Right atrium auricular region (tissue), 2 donors: Measurements from ENCODE around the gene SOBP. TPM values are rescaled to one million over a fixed set of nuclear protein-coding genes. Genes with fewer than 3 reads are reported as not detected.

Source experiments
- DNase-seq: peaks from one replicate; pipeline ENCODE4 v3.0.0-alpha.2; 2019; ENCODE audit warnings: low spot score
- H3K27ac ChIP-seq, 2 donors: fragments of 200-600 bp; sonication (generic); 1 replicate in 1 of 2; 2 replicates in 1 of 2; pipeline ENCODE4 v1.5.1; 2016 to 2019
- H3K27me3 ChIP-seq, 2 donors: fragments of 200-600 bp; sonication (generic); one replicate each; pipeline versions ENCODE4 v1.5.1 to v1.6.0; 2017 to 2019
- H3K36me3 ChIP-seq: fragments of 200-600 bp; sonication (generic); one replicate; pipeline ENCODE4 v1.5.1; 2016
- H3K4me1 ChIP-seq, 2 donors: fragments of 200-600 bp; sonication (generic); one replicate each; pipeline versions ENCODE4 v1.5.1 to v1.6.0; 2017 to 2019
- H3K4me3 ChIP-seq, 2 donors: fragments of 200-600 bp; sonication (generic); 1 replicate in 1 of 2; 2 replicates in 1 of 2; pipeline ENCODE4 v1.5.1; 2017 to 2019; ENCODE audit warnings: mild to moderate bottlenecking in 1 of 2, moderate library complexity in 1 of 2
- H3K9me3 ChIP-seq, 2 donors: fragments of 200-600 bp; sonication (generic); one replicate each; pipeline ENCODE4 v1.5.1; 2019
- CTCF ChIP-seq, 2 donors: fragments of 200-600 bp; sonication (generic); IDR thresholded peaks; one replicate each; pipeline ENCODE4 v1.5.1; 2019; ENCODE audit warnings: antibody characterized with exemption in 2 of 2
- total RNA-seq, 2 donors: library from RNA; depleted of rRNA; stranded (reverse); fragments of >200 nt; gene quantifications; one replicate each; pipeline ENCODE4 v1.1.0, GENCODE V29; 2016

SOBP gene
- total RNA-seq, 2 donors from 2014 or later: 8.2 to 8.5 TPM

DNA sequence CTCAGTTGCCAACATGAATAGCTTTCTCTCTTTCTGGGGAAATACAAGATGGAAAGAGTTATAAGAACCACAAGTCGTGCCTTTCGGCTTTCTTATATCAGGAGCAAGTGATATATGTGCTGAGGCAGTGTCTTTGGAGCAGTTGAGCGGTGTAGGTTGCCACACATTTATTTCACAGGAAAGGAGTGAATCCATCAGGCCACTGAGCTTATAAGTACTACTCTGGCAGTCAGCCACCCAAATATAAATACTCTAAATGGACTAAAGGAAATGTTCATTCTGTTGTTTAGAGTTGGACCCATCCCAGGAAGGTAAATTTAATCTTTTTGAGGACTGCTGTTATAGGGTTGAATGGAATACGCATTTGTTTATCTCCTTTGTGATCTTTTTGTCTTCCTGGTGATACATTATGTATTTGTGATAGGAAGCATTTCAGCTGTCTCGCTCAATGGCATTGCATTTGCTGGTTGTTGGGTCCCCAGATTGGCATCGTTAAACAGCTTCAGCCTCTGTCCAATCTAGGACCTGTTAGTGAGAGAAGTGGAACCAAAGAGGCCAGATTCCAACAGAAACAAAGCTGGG lies 139.7 kb downstream of the SOBP start:
- Histone ChIP-seq H3K27ac (no peak overlapping the region), H3K36me3 (no peaks in the 10 kb centered on the region), H3K4me3 (no peak overlapping the region), H3K27me3 (no peaks in the 10 kb centered on the region), H3K9me3 (no peaks in the 10 kb centered on the region), H3K4me1 (peaks cover 0 to 7% of the 10 kb centered on the region in 2 donors)
- TF ChIP-seq CTCF (IDR thresholded peaks at IDR 0.05): no peak
- DNase-seq: no peak

GRCh38 chr6:107630348-107630977 lies 140.5 kb downstream of the SOBP start:
- H3K4me1 ChIP-seq: peaks cover 0 to 10% of the 10 kb centered on the region in 2 donors
- no peaks in the 10 kb centered on the region for H3K9me3 ChIP-seq
- TF ChIP-seq CTCF (IDR thresholded peaks at IDR 0.05): no peak
- no peaks in the 10 kb centered on the region for H3K27me3 ChIP-seq
- no peak overlapping the region for H3K27ac ChIP-seq
- DNase-seq: no peak
- no peak overlapping the region for H3K4me3 ChIP-seq
- peaks cover under 1% of the 10 kb centered on the region for H3K36me3 ChIP-seq

DNA sequence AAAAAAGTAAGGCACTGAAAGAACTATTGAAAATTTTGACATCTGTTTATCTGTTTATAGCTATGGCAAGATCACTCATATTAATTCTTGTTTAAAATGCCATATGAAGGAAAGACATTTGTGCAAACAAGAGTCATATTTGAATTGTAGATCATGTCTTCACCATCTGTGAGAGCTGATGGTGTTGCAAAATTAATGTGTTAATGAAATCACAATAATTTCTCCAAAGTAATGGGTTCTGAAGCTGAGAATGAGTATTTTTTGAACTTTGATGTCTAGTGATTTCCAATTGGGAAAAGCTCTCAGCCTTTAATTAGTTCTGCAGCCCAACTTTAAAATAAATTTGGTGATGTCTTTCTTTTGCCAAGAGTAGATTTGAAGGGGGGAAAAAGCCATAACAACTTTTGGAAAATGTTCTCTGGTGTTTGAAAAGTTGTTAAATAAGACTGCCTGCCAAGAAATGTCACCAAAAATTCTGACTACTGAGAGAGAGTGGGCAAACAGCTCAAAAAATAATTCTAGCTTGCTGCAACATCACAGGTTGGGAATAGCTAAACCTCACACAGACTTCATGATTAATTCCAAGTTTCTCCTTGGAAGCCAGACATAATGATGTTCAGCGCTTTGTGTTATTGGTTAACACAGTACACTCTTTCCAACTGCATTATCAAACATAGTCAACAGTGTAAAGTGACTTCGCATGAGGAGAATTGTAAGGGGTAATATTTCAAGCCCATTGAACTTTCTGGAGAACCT lies 142.6 kb downstream of the SOBP start:
- Histone ChIP-seq H3K27ac (no peak overlapping the region), H3K36me3 (peaks cover 3% of the 10 kb centered on the region), H3K4me3 (no peak overlapping the region), H3K4me1 (peaks cover 0 to 10% of the 10 kb centered on the region in 2 donors), H3K27me3 (no peaks in the 10 kb centered on the region), H3K9me3 (no peaks in the 10 kb centered on the region)
- no peak for DNase-seq
- TF ChIP-seq CTCF (IDR thresholded peaks at IDR 0.05): no peak

DNA sequence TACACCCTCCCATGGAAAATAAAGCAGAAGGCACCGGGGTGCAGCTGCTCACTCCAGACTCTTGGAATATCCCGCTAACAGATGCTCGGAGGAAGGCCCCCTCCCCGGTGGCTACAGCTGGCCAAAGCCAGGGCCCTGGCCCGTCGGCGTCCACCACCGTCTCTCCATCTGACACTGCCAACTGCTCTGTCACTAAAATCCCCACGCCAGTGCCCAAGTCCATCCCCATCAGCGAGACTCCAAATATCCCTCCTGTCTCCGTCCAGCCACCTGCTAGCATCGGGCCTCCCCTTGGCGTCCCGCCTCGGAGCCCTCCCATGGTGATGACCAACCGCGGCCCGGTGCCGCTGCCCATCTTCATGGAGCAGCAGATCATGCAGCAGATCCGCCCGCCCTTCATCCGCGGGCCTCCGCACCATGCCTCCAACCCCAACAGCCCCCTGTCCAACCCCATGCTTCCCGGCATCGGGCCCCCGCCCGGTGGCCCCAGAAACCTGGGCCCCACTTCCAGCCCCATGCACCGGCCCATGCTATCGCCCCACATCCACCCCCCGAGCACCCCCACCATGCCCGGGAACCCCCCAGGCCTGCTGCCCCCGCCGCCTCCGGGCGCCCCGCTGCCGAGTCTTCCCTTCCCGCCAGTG lies 143.9 kb downstream of the SOBP start:
- DNase-seq: no peak
- no peak for TF ChIP-seq CTCF (IDR thresholded peaks at IDR 0.05)
- no peaks in the 10 kb centered on the region for H3K9me3 ChIP-seq
- peak overlapping the region in 1 of 2 donors; percentile 40 for H3K4me3 ChIP-seq
- peaks cover 0 to 10% of the 10 kb centered on the region in 2 donors for H3K4me1 ChIP-seq
- H3K36me3 ChIP-seq: peaks cover 3% of the 10 kb centered on the region
- H3K27ac ChIP-seq: peak overlapping the region in 1 of 2 donors; percentile 26
- H3K27me3 ChIP-seq: no peaks in the 10 kb centered on the region

- Histone ChIP-seq H3K27me3 (no peaks in the 10 kb centered on the region), H3K36me3 (peaks cover 3% of the 10 kb centered on the region), H3K9me3 (no peaks in the 10 kb centered on the region), H3K4me1 (peaks cover 0 to 10% of the 10 kb centered on the region in 2 donors), H3K27ac (peak overlapping the region in 1 of 2 donors; percentile 26), H3K4me3 (peak overlapping the region in 1 of 2 donors; percentile 40)
- no peak for TF ChIP-seq CTCF (IDR thresholded peaks at IDR 0.05)
- DNase-seq: no peak
These were observed 144.6 kb downstream of the SOBP start for GRCh38 chr6:107634324-107635056.
